Left renal cortex interstitium (tissue), 4 donors: ENCODE results near the gene BDKRB2. TPM values are rescaled to one million over a fixed set of nuclear protein-coding genes. Genes with fewer than 3 reads are reported as not detected.

ENCODE experiments used
- DNase-seq, 4 donors: peaks; one replicate each; pipeline ENCODE4 v3.0.0-alpha.2; 2013; ENCODE audit warnings: low read depth in 4 of 4, low spot score in 2 of 4, missing footprints in 1 of 4
- polyA plus RNA-seq, 4 donors: library from polyadenylated mRNA; unstranded; fragments of 120-200 nt; gene quantifications; one replicate each; pipeline ENCODE4 v1.2.1, GENCODE V29; 2013; ENCODE audit not compliant: insufficient read length in 4 of 4

BDKRB2 gene
- polyA plus RNA-seq, 4 donors, result 2.8 to 5.4 (median 3.2) TPM

DNA sequence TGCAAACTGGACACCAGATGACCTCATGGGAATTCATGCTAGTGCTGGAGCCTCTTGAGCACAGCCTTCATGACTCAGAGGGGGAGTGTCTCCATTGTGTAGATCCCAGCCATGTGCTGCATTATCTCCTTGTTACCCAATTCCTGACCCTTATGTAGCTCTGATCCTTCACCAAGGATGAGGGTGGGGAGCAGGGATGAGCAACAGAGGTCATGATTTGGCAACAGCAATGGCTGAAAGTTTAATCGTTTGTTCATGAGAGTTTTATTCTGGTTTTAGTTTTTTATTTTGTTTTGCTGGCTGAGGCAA is 41.9 kb downstream of the BDKRB2 start:
- DNase-seq, result no peak

DNA sequence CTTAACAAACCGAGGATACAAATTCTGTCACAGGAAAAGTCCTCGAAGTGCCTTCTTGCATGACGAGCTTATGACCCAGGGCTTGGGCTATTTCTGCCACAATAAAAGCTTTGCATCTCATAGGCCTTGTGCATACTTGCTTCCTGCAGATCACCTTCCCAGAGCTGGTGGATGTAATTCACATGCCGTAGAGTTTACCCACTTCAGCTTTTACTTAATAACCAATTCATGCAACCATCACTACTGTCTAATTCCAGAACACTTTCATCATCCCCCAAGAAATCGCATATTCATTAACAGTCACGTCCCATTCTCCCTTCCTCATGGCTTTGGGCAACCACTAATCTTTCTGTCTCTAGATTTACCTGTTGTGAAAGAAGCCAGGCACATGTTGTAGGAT is 42.4 kb downstream of the BDKRB2 start:
- DNase-seq, result no peak

GRCh38 chr14:96249029-96249428 is 44.4 kb downstream of the BDKRB2 start:
- no peak for DNase-seq

GRCh38 chr14:96250485-96250884 is 45.8 kb downstream of the BDKRB2 start:
- DNase-seq, result no peak

DNA sequence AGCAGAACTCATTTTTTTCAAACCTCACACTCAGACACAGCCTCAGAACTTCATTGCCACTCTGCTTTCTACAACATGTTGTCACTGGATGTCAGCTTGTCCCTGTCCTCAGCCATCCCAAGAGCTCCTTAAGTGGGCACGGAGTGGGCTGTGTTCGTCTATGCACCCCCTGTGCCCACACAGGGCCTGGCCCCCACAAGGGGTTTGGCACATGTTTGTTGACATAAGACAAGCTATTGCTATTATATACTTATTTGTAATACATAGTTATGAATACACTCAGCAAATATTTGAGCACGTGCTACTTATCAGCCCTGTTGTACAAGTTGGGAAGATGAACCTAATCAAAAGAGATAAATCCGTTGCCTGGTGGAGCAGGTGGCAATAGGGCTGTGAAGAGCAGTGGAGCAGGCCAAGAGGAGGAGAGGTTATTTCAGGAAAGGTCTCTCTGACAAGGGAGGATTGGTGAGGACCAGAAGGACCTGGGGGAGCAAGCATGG is 47.1 kb downstream of the BDKRB2 start:
- no peak for DNase-seq

DNA sequence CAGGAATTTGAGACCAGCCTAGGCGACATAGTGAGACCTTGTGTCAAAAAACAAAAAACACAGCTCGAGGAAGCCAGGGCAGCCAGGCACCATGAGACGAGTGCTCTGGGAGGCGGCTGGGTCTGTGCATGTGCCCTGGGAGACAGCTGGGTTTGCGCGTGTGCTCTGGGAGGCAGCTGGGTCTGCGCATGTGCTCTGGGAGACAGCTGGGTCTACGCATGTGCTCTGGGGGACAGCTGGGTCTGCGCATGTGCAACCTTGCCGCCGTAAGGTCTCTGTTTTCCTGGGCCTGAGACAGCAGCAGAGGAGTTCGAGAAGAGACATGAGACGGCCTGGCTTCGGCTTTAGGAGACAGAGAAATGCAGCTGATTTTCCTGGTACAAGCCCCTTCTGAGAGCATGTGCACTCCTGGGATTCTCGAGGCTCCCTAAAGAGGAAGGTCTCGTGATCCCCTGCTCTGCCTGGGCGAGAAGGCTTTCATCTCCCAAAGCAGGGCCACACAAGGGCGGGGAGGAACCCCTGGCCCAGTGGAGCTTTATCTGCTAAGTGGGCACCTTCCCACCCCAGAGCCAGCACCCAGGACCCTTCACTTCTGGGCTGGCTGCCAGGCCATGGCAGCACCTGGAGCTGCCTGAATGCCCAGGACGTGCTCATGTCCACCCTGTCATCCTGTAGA is 47.8 kb downstream of the BDKRB2 start:
- no peak for DNase-seq

GRCh38 chr14:96252999-96253539 is 48.4 kb downstream of the BDKRB2 start:
- no peak for DNase-seq

- no peak for DNase-seq
Measured at GRCh38 chr14:96254687-96255086, 50.0 kb downstream of the BDKRB2 start.

- DNase-seq, result no peak
Measured at GRCh38 chr14:96255501-96256366, 51.1 kb downstream of the BDKRB2 start, which contains the start of gene BDKRB1. Gene BDKRB1, plus strand, starts transcription at chr14:96256210. Its CDS starts 7,473 bp downstream, at chr14:96263683.

DNA sequence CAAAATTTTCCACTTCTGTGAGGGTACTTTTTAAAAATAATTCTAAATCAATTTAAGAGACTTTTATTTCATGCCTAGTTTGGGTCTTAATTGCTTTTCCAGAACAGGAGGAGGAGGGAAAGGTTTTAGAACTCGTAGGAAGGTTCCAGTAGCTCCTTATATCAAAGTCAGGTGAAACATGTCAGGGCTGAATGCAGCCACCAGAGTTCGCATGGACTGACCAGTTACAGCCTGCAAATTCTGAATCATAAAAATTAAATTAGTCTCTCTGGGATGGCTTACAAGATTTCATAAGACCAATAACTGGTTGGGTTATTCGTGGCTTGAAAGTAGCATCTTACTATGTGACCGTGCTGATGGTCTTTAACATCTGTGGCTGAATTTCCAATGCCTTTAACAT is 51.8 kb downstream of the BDKRB2 start:
- no peak for DNase-seq

DNA sequence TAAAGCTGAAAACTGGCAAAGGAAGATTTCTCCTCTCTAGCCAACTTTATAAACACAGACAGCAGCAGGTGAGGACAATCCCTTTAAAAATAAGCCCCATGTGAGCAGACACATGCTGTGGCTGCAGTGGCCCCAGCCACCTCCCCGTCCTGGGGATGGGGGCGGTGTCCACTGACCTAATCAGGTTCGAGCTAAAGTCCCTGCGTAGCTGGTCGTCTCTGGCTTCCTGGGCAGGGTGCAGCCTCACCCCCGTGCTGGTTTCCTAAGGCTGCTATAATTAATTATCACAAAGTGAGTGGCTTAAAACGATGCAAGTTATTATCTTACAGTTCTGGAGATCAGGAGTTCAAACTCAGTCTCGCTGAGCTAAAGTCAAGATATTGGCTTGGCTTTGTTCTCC is 52.4 kb downstream of the BDKRB2 start:
- DNase-seq, result no peak

GRCh38 chr14:96257900-96258299 is 53.3 kb downstream of the BDKRB2 start:
- no peak for DNase-seq

- no peak for DNase-seq
Measured at GRCh38 chr14:96260341-96260821, 55.7 kb downstream of the BDKRB2 start.

- DNase-seq, result no peak
Measured at GRCh38 chr14:96261053-96261452, 56.4 kb downstream of the BDKRB2 start.

DNA sequence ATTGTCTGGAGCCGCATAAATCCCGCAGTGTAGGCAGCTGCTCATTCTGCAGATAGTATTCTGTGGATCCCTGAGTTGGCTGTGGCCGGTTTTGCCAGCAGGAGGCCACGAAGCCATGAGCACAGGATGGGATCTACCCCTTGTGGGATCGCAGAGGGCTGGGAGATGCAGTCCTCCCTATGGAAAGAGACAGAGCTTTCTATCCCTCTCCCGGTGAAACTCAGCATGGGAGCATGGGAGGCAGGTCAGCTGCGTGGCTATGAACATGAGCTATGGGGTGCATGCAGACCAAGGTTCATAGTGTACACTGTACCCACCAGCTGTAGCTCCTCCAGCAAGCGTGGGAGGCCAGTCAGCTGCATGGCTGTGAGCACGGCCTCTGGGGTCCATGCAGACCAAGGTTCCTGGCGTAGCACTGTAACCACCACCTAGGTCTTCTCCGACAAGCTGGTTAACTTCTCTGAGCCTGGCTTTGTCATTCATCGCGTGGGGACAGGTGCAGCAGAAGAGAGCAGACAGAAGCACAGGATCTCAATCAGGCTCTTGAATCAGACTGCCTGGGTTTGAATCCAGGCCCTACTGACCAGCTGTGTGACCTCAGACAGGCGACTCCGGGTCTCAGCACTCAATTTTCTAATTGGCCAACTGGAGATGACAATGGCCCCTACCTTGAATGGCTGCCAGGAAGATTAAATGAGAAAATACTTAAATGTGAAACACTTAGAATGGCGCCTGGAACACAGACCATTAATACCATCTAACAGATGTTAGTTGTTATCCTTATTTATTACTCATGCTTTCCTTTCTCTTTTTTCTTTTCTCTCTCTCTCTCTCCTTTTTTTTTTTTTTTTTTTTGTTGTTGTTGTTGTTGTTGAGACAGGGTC is 57.4 kb downstream of the BDKRB2 start:
- no peak for DNase-seq

- no peak for DNase-seq
Measured at GRCh38 chr14:96263347-96264199, 58.9 kb downstream of the BDKRB2 start.

DNA sequence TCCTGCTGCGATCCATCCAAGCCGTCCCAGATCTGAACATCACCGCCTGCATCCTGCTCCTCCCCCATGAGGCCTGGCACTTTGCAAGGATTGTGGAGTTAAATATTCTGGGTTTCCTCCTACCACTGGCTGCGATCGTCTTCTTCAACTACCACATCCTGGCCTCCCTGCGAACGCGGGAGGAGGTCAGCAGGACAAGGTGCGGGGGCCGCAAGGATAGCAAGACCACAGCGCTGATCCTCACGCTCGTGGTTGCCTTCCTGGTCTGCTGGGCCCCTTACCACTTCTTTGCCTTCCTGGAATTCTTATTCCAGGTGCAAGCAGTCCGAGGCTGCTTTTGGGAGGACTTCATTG is 59.5 kb downstream of the BDKRB2 start:
- no peak for DNase-seq

- no peak for DNase-seq
Measured at GRCh38 chr14:96264853-96265252, 60.2 kb downstream of the BDKRB2 start.

- DNase-seq, result no peak
Measured at GRCh38 chr14:96265383-96266095, 60.9 kb downstream of the BDKRB2 start.
